Activated CD4-positive, alpha-beta T cell treated with anti-CD3 and anti-CD28 coated beads, Interleukin-2, Interleukin-6, amounts not matched to agents 100 ng/mL and 50 ng/mL, durations not matched to agents 16 hours and 8 hours (primary cell): ENCODE results near the gene NOL4L.

Source experiments
- DNase-seq: peaks from one replicate; pipeline ENCODE4 v3.0.0-alpha.2; 2020

NOL4L gene

DNA sequence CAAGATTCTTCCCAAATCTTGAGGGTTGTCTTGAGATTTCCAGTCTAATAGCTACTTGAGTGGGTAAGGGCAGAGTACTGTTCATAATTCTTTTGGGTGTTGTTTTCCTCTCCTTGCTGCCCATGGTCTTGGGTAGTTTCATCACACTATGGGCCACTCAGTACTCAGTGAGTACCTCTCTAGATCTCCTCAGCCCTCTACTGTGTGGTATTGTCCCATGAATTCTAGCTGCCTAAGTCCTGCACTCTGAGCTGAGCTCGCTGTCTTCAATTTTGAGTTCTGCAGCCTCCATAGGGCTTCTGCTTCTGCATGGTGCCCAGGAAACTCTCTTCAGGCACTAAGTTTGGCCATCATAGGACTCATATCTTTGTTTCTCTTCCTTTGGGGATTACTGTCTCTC, 184.7 kb downstream of the NOL4L start:
- DNase-seq: no peak

GRCh38 chr20:32397567-32398084, 187.5 kb downstream of the NOL4L start:
- DNase-seq: no peak

GRCh38 chr20:32396646-32397160, 188.4 kb downstream of the NOL4L start:
- DNase-seq: no peak

DNA sequence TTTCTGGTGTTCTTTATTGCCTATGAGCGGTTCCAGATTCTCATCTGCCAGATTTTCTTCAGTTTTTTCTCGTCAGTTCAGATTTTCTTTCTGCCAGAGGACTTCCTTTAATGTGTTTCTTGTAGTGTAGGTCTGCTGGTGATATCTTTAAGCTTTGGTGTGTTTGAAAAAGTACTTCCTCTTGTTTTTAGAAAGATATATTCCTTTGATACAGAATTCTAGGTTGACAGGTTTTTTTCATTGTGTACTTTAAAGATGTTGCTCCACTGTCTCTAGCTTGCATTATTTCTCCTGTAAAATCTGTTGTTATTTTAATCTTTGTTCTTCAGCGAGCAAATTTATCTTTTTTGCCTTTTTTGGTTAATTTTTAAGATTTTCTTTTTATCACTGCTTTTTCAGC, 190.1 kb downstream of the NOL4L start:
- no peak for DNase-seq
